A673 (cell line): ENCODE measurements around the gene BANP. TPM values are rescaled to one million over a fixed set of nuclear protein-coding genes. Genes with fewer than 3 reads are reported as not detected.

Source experiments
- BruUV-seq: library from RNA; stranded (reverse); fragments of 400-500 nt; replicated peaks from 2 replicates; lab custom pipeline; 2021; lab: Mats Ljungman, UMichigan
- CTCF ChIA-PET: fragments of 300-600 bp; sonication (Branson Sonifier 250); formaldehyde crosslinking; loops from one replicate; lab custom pipeline; 2022; ENCODE audit warnings: antibody characterized with exemption; lab: Charles Lee
- POLR2A ChIA-PET: fragments of 300-600 bp; sonication (Branson Sonifier 250); formaldehyde crosslinking; loops from one replicate; lab custom pipeline; 2022; ENCODE audit warnings: antibody characterized with exemption; ENCODE audit not compliant: low non-redundant PET; lab: Charles Lee
- DNase-seq: peaks from one replicate; pipeline ENCODE4 v3.0.0-alpha.2; 2015; ENCODE audit warnings: low spot score
- H3K27ac ChIP-seq: fragments of 200-600 bp; sonication (generic); 2 replicates; pipeline ENCODE4 v1.5.1; 2016; ENCODE audit warnings: mixed run types, low read depth, mild to moderate bottlenecking, mixed read lengths, antibody characterized with exemption, low read length; ENCODE audit not compliant: poor library complexity, severe bottlenecking
- H3K27me3 ChIP-seq: fragments of 200-600 bp; sonication (generic); replicated peaks from 2 replicates; pipeline ENCODE4 v1.6.1; 2017; ENCODE audit warnings: mixed run types, low read depth, mild to moderate bottlenecking, mixed read lengths, antibody characterized with exemption, low read length; ENCODE audit not compliant: insufficient read depth, poor library complexity
- H3K36me3 ChIP-seq: fragments of 200-600 bp; sonication (generic); 2 replicates; pipeline ENCODE4 v1.6.1; 2016; ENCODE audit warnings: mixed run types, mild to moderate bottlenecking, mixed read lengths, antibody characterized with exemption, low read length; ENCODE audit not compliant: insufficient read depth, poor library complexity, severe bottlenecking
- H3K4me1 ChIP-seq: fragments of 200-600 bp; sonication (generic); 2 replicates; pipeline ENCODE4 v1.6.1; 2017; ENCODE audit warnings: mixed run types, mild to moderate bottlenecking, mixed read lengths, antibody characterized with exemption, low read length; ENCODE audit not compliant: insufficient read depth, poor library complexity, severe bottlenecking
- H3K4me3 ChIP-seq: fragments of 200-600 bp; sonication (generic); 2 replicates; pipeline ENCODE4 v1.5.1; 2016; ENCODE audit warnings: low read depth, mixed run types, mild to moderate bottlenecking, mixed read lengths, low read length; ENCODE audit not compliant: poor library complexity, severe bottlenecking
- H3K9me3 ChIP-seq: fragments of 200-600 bp; sonication (generic); 2 replicates; pipeline ENCODE4 v1.6.1; 2016; ENCODE audit warnings: mixed run types, low read depth, mild to moderate bottlenecking, mixed read lengths, antibody characterized with exemption, low read length; ENCODE audit not compliant: poor library complexity, severe bottlenecking
- EZH2 ChIP-seq: fragments of 200-600 bp; sonication (generic); IDR thresholded peaks from 2 replicates; pipeline ENCODE4 v1.6.1; 2017; ENCODE audit warnings: borderline replicate concordance, low read depth, mild to moderate bottlenecking, mixed read lengths, antibody characterized with exemption, low read length; ENCODE audit not compliant: poor library complexity, severe bottlenecking
- intact Hi-C: fragments of 100-400 bp; cut with micrococcal nuclease; formaldehyde crosslinking; loops from one replicate; pipeline ENCODE4 v1.10.0; 2022; ENCODE audit not compliant: unreplicated experiment
- total RNA-seq: library from RNA; stranded (reverse); gene quantifications from 2 replicates; pipeline ENCODE4 v1.2.3, GENCODE V29; 2021
- TF ChIP-seq, protein P1 (sequence below): fragments of 300-800, 200-600 bp; sonication (generic); conservative IDR thresholded peaks from 2 replicates; pipeline ENCODE4 v1.5.1; 2017; ENCODE audit warnings: low read depth, mild to moderate bottlenecking, antibody characterized with exemption, low read length, moderate library complexity, mixed read lengths

BANP gene
- total RNA-seq, 1 experiment from 2014 or later: 44.3 TPM

DNA sequence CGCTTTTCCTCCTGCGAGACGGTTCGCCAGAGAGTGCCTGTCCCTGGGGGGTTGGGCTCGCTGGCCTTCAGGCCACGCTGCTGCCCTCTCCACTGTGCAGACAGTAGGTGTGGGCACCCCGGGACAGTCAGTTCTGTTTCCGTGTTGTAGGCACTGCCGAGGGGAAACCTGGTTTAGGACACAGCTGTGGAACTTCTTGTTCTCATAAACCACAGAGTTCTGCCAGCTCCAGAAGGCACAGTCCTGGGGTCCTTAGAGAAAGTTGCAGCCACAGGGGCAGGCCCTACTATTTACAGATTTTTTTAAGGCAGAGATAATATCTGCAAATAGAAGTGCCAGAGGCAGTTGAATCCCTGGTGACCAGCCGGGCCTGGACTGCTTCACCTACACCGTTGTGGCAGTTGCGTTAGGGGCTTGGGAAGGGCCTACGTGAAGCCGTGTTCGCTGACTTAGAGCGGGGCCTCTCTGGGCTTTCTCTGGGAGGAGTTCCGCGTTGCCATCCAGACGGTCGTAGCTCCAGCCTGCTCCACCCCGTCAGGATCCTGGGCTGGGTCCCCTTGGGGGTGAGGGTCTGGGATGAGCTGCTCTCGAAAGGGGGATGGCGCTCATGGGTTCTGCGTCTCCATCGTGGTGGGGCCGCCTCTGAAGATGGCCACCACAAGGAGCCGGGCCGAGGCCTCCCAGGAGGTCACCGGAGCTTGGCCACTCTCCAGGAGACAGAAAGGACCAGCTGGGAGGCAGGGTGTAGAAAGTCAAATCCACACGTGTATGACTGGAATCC is 126.3 kb downstream of the BANP start:
- POLR2A ChIA-PET: no interaction called here
- DNase-seq: no peak
- no peak overlapping the region for H3K4me3 ChIP-seq
- no peak overlapping the region for H3K27ac ChIP-seq
- TF ChIP-seq, protein P1, sequence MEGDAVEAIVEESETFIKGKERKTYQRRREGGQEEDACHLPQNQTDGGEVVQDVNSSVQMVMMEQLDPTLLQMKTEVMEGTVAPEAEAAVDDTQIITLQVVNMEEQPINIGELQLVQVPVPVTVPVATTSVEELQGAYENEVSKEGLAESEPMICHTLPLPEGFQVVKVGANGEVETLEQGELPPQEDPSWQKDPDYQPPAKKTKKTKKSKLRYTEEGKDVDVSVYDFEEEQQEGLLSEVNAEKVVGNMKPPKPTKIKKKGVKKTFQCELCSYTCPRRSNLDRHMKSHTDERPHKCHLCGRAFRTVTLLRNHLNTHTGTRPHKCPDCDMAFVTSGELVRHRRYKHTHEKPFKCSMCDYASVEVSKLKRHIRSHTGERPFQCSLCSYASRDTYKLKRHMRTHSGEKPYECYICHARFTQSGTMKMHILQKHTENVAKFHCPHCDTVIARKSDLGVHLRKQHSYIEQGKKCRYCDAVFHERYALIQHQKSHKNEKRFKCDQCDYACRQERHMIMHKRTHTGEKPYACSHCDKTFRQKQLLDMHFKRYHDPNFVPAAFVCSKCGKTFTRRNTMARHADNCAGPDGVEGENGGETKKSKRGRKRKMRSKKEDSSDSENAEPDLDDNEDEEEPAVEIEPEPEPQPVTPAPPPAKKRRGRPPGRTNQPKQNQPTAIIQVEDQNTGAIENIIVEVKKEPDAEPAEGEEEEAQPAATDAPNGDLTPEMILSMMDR: no peak
- TF ChIP-seq EZH2: no peak
- BruUV-seq: no TSS peak
- intact Hi-C loops: no loop called here
- CTCF ChIA-PET: no interaction called here
- no peaks in the 10 kb centered on the region for H3K9me3 ChIP-seq
- no peaks in the 10 kb centered on the region for H3K36me3 ChIP-seq
- no peaks in the 10 kb centered on the region for H3K27me3 ChIP-seq
- H3K4me1 ChIP-seq: no peaks in the 10 kb centered on the region

DNA sequence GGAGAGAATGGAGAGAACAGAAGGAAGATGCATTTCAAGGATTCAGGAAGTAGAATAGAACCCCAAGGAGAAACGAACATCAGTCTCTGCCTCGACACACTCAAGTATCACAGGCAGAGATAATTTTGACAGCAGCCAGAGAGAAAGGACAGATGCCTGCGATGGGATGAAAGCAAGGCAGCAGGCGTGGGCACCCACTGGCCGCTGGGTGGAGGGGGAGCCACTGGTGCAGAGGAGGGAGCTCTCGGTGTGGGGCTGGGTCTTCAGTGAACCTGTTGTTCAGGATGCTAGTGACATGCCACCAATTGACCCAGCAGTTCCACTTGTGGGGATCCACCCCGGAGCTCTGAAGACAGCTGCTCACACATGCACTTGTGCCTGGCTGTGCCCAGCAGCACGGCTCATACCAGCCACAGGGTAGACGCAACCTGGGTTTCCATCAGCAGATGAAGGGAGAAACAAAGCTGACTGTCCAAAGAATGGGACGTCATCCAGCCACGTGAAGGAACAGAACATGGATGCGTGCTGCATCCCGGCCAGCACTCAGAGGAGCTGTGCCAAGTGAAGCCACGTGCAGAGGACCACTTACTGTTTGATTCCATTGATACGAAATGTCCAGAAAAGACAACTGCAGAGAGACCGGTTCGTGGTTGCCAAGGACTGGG is 127.0 kb downstream of the BANP start:
- no peaks in the 10 kb centered on the region for H3K9me3 ChIP-seq
- ChIA-PET POLR2A (no interaction called here), CTCF (no interaction called here)
- H3K4me3 ChIP-seq: no peak overlapping the region
- H3K27me3 ChIP-seq: no peaks in the 10 kb centered on the region
- H3K4me1 ChIP-seq: no peaks in the 10 kb centered on the region
- H3K36me3 ChIP-seq: no peaks in the 10 kb centered on the region
- no TSS peak for BruUV-seq
- no peak for DNase-seq
- H3K27ac ChIP-seq: no peak overlapping the region
- TF ChIP-seq, protein P1: no peak
- no peak for TF ChIP-seq EZH2
- intact Hi-C loops: no loop called here

DNA sequence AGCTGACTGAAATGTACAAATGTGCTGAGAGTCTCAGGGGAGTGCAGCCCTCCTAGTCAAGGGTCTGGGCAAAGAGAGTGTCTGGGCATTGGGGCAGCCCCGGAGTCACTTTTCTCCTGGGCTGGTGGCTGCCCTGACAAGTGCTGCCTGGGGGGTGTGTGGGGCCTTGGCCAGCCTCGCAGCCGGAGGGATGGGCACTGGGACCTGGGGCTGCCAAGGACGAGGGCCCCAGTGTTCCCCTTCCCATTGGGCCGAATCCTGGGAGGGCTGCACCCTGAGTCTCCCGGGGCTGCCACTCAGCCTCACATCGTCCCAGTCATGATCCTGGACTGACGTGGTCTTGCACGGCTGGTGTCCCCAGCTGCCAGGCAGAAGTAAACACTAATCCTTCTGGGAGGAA is 132.3 kb downstream of the BANP start:
- intact Hi-C loops: no loop called here
- ChIA-PET CTCF (no interaction called here), POLR2A (no interaction called here)
- no peak for DNase-seq
- Histone ChIP-seq H3K9me3 (no peaks in the 10 kb centered on the region), H3K4me3 (no peak overlapping the region), H3K27me3 (no peaks in the 10 kb centered on the region), H3K27ac (no peak overlapping the region), H3K36me3 (no peaks in the 10 kb centered on the region), H3K4me1 (no peaks in the 10 kb centered on the region)
- BruUV-seq: no TSS peak
- no peak for TF ChIP-seq EZH2
- TF ChIP-seq, protein P1: no peak
